Endothelial cell of umbilical vein (primary cell): Measurements from ENCODE around the gene KCND1. TPM values are rescaled to one million over a fixed set of nuclear protein-coding genes. Genes with fewer than 3 reads are reported as not detected.

Experiments used
- BruUV-seq: library from RNA; stranded (reverse); fragments of 400-500 nt; replicated peaks from 2 replicates; lab custom pipeline; 2021; lab: Mats Ljungman, UMichigan
- CTCF ChIA-PET: fragments of 300-600, 350-600 bp; sonication (Branson Sonifier 250); formaldehyde crosslinking; loops from one replicate; lab custom pipeline; 2021; ENCODE audit warnings: antibody characterized with exemption, inconsistent platforms; lab: Charles Lee
- POLR2A ChIA-PET: fragments of 300-600, 350-600 bp; sonication (Branson Sonifier 250); formaldehyde crosslinking; loops from one replicate; lab custom pipeline; 2021; ENCODE audit warnings: antibody characterized with exemption, inconsistent platforms; lab: Charles Lee
- DNase-seq: peaks from one replicate; pipeline ENCODE4 v3.0.0-alpha.2; 2011; ENCODE audit warnings: low read depth, low spot score
- FAIRE-seq: peaks from 2 replicates; lab custom pipeline; 2011; peaks lifted over from hg19 to GRCh38; lab: Jason Lieb, UNC
- H2AFZ ChIP-seq: 2 replicates; pipeline ENCODE4 v1.6.0; 2012; ENCODE audit warnings: low read depth, low read length, control low read depth, inconsistent platforms
- H3K27ac ChIP-seq: 2 replicates; pipeline ENCODE4 v1.5.1; 2011; ENCODE audit warnings: low read depth, mild to moderate bottlenecking, control low read depth, low read length, moderate library complexity; ENCODE audit not compliant: insufficient read depth
- H3K27me3 ChIP-seq, 2 experiments: 2 replicates each; pipeline versions ENCODE4 v1.6.0 to v1.6.1; 2011; ENCODE audit warnings: low read length in 2 of 2, mixed read lengths in 1 of 2; ENCODE audit not compliant: control insufficient read depth in 2 of 2, insufficient read depth in 2 of 2
- H3K36me3 ChIP-seq, 2 experiments: 2 replicates in 1 of 2; 3 replicates in 1 of 2; pipeline ENCODE4 v1.5.1; 2011; ENCODE audit warnings: low read length in 2 of 2, mild to moderate bottlenecking in 1 of 2, moderate library complexity in 1 of 2; ENCODE audit not compliant: control insufficient read depth in 2 of 2, insufficient read depth in 2 of 2; ENCODE audit errors: extremely low read depth in 1 of 2
- H3K4me1 ChIP-seq: 3 replicates; pipeline ENCODE4 v1.5.1; 2011; ENCODE audit warnings: mild to moderate bottlenecking, low read length; ENCODE audit not compliant: control insufficient read depth, insufficient read depth; ENCODE audit errors: extremely low read depth
- H3K4me2 ChIP-seq: 2 replicates; pipeline ENCODE4 v1.6.1; 2011; ENCODE audit warnings: low read length, control low read depth, mixed read lengths; ENCODE audit not compliant: insufficient read depth
- H3K4me3 ChIP-seq, 3 experiments: fragments of 200-600 bp in 1 of 3; sonication (generic), shearing (Covaris generic) in 1 of 3; replicated peaks in 1 of 3; 2 replicates each; pipeline ENCODE4 v1.5.1; 2011 to 2016; ENCODE audit warnings: control low read depth in 3 of 3, low read length in 3 of 3, mild to moderate bottlenecking in 2 of 3, inconsistent platforms in 1 of 3, low read depth in 1 of 3, moderate library complexity in 1 of 3; ENCODE audit not compliant: insufficient read depth in 1 of 3
- H3K79me2 ChIP-seq: 2 replicates; pipeline ENCODE4 v1.6.0; 2012; ENCODE audit warnings: low read length, inconsistent platforms; ENCODE audit not compliant: control insufficient read depth, insufficient read depth
- H3K9ac ChIP-seq: replicated peaks from 2 replicates; pipeline ENCODE3; 2011; ENCODE audit warnings: low read length, control low read depth; ENCODE audit not compliant: insufficient read depth; ENCODE audit errors: extremely low read depth
- H3K9me1 ChIP-seq: replicated peaks from 3 replicates; pipeline ENCODE4 v1.6.0; 2011; ENCODE audit warnings: mild to moderate bottlenecking, low read length; ENCODE audit not compliant: control insufficient read depth, insufficient read depth; ENCODE audit errors: extremely low read depth
- H3K9me3 ChIP-seq: replicated peaks from 2 replicates; pipeline ENCODE4 v1.5.1; 2012; ENCODE audit warnings: low read length, inconsistent platforms; ENCODE audit not compliant: control insufficient read depth, insufficient read depth
- H4K20me1 ChIP-seq: replicated peaks from 2 replicates; pipeline ENCODE3; 2011; ENCODE audit warnings: mild to moderate bottlenecking, low read length; ENCODE audit not compliant: control insufficient read depth, insufficient read depth; ENCODE audit errors: extremely low read depth
- CTCF ChIP-seq, 2 donors: IDR thresholded peaks; 1 replicate in 1 of 2; 2 replicates in 1 of 2; pipeline ENCODE4 v1.5.1; 2011; ENCODE audit warnings: low read length in 2 of 2, mild to moderate bottlenecking in 2 of 2, moderate library complexity in 2 of 2, control low read depth in 1 of 2, inconsistent platforms in 1 of 2, low read depth in 1 of 2; ENCODE audit not compliant: insufficient read depth in 1 of 2; ENCODE audit errors: extremely low read depth in 1 of 2
- EZH2 ChIP-seq: IDR thresholded peaks from 2 replicates; pipeline ENCODE4 v1.6.1; 2012; ENCODE audit warnings: borderline replicate concordance, low read depth, mild to moderate bottlenecking, moderate library complexity, low read length, inconsistent platforms; ENCODE audit not compliant: severe bottlenecking
- FOS ChIP-seq: IDR thresholded peaks from 2 replicates; pipeline ENCODE4 v1.6.1; 2011; ENCODE audit warnings: mild to moderate bottlenecking, low read length, moderate library complexity, borderline replicate concordance; ENCODE audit not compliant: insufficient read depth
- GATA2 ChIP-seq: IDR thresholded peaks from 2 replicates; pipeline ENCODE4 v1.7.0; 2011; ENCODE audit warnings: low read depth, mild to moderate bottlenecking, moderate library complexity, mixed read lengths, low read length; ENCODE audit not compliant: insufficient read length, insufficient read depth
- JUN ChIP-seq: IDR thresholded peaks from 2 replicates; pipeline ENCODE4 v1.6.1; 2011; ENCODE audit warnings: borderline replicate concordance, low read depth; ENCODE audit not compliant: insufficient read length, insufficient read depth
- MAX ChIP-seq: IDR thresholded peaks from 2 replicates; pipeline ENCODE4 v1.6.1; 2011; ENCODE audit not compliant: insufficient read depth, insufficient read length
- MYC ChIP-seq: IDR thresholded peaks from one replicate; pipeline ENCODE4 v1.6.1; 2011; ENCODE audit warnings: mild to moderate bottlenecking, low read depth, low read length
- POLR2A ChIP-seq: IDR thresholded peaks from 2 replicates; pipeline ENCODE4 v1.6.1; 2012; ENCODE audit warnings: low read depth, mild to moderate bottlenecking, control low read depth, low read length
- POLR2AphosphoS5 ChIP-seq: IDR thresholded peaks from 2 replicates; pipeline ENCODE4 v1.6.1; 2012; ENCODE audit warnings: low read depth, mild to moderate bottlenecking, control low read depth, low read length, moderate library complexity; ENCODE audit not compliant: insufficient read depth
- dilution Hi-C: fragments of 300-500 bp; cut with MboI; formaldehyde crosslinking; loops from one replicate; pipeline ENCODE4 v1.15.0; 2019; ENCODE audit warnings: low sequenced_read_pairs; ENCODE audit not compliant: extremely low pct_ligation_motif_present
- intact Hi-C: fragments of 100-400 bp; cut with micrococcal nuclease; formaldehyde crosslinking; loops from one replicate; pipeline ENCODE4 v1.10.0; 2022
- polyA plus RNA-seq, 4 experiments: library from polyadenylated mRNA; depleted of rRNA in 3 of 4; stranded (reverse) in 3 of 4; unstranded in 1 of 4; fragments of >200 nt; gene quantifications; 2 replicates each; pipeline versions ENCODE4 v1.2.1 to v1.2.3, GENCODE V29; 2011 to 2012; ENCODE audit warnings: missing spikeins in 1 of 4
- total RNA-seq: library from RNA; stranded (reverse); gene quantifications from 2 replicates; pipeline ENCODE4 v1.2.3, GENCODE V29; 2021

Gene KCND1
- total and polyA plus RNA-seq, 2 donors (not counting 3 experiments of a cell fraction or from before 2014, with no cell fraction given): 0.54 to 1.3 TPM

- ChIA-PET CTCF (no interaction called here), POLR2A (no interaction called here)
- Histone ChIP-seq H3K9ac (no peak overlapping the region), H3K4me2 (no peak overlapping the region), H3K27ac (no peak overlapping the region), H3K36me3 (peaks cover 0 to 19% of the 10 kb centered on the region in 2 experiments), H4K20me1 (no peaks in the 10 kb centered on the region), H3K4me3 (no peak overlapping the region), H3K27me3 (no peaks in the 10 kb centered on the region), H3K9me3 (no peaks in the 10 kb centered on the region), H3K9me1 (no peaks in the 10 kb centered on the region), H3K79me2 (peaks cover 38% of the 10 kb centered on the region), H2AFZ (no peak overlapping the region), H3K4me1 (no peaks in the 10 kb centered on the region)
- FAIRE-seq (no peak), DNase-seq (no peak)
- intact Hi-C loops: no loop called here
- dilution Hi-C loops: no loop called here
- BruUV-seq: no TSS peak
- TF ChIP-seq POLR2AphosphoS5 (no peak), MAX (no peak), POLR2A (no peak), GATA2 (no peak), CTCF (IDR thresholded peaks at IDR 0.05; ENCODE audit: extremely low read depth in 1 of 2, insufficient read depth in 1 of 2, low read depth in 1 of 2, low read length in 2 of 2) (no peak), FOS (no peak), EZH2 (no peak), JUN (no peak), MYC (no peak)
Measured at GRCh38 chrX:48939524-48940228, 32.0 kb downstream of the KCND1 start.
